Fibroblast of peridontal ligament (primary cell): ENCODE measurements around the gene EXT2.

ENCODE experiments used
- DNase-seq: peaks from one replicate; pipeline ENCODE4 v3.0.0-alpha.2; 2010; ENCODE audit errors: extremely low read depth

EXT2 gene

DNA sequence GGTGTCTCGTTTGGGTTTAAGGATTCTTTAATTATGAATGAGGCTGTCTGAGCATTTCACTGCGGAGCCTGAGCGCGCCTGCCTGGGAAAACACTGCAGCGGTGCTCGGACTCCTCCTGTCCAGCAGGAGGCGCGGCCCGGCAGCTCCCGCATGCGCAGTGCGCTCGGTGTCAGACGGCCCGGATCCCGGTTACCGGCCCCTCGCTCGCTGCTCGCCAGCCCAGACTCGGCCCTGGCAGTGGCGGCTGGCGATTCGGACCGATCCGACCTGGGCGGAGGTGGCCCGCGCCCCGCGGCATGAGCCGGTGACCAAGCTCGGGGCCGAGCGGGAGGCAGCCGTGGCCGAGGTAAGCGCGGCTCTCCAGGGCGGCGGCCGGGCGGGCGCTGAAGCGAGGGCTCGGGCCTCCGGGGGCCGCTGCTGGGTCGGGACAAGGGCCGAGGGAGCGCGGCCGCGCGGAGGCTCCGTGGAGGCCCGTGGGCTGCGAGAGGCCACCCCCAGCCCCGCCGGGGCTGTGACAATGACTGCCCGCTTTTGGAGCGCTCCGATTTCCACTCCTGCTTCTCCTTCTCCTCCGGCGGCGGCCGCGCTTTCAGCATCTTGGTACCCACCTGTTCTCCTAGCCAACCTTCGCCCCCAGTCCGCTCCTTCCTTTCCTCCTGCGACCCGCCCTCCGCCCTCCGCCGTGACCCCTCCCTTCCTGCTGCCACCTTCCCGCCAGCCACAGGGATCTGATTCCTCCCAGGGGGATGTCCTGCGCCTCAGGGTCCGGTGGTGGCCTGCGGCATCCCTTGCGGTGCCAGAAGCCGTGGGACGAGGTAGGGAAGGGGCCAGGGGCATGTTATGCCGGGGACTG is at the start of gene EXT2:
TSS of gene EXT2 (plus strand) at position 173 of the 854 bp plus-strand sequence. CDS start 12,035 bp downstream, outside the sequence.
- DNase-seq, result peak; percentile 77

DNA sequence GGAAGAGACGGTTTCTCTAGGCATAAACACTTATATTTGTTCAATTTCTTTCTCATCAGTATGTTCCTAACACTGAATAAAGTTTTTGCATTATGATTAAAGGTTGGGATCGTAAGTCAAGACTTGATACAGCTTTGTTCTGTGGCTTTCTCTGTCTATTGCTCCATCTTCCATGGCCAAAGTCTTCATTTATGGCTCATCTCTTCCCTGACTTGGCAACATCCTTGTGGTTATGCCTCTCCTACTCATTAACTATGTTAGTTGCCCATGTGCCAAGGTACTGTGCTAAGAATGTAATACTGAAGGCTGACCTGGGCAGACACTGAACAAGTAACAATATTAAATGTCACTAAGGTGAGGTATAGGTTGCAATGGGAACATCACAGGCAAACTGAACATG is 49.3 kb upstream of the EXT2 start:
- no peak for DNase-seq

DNA sequence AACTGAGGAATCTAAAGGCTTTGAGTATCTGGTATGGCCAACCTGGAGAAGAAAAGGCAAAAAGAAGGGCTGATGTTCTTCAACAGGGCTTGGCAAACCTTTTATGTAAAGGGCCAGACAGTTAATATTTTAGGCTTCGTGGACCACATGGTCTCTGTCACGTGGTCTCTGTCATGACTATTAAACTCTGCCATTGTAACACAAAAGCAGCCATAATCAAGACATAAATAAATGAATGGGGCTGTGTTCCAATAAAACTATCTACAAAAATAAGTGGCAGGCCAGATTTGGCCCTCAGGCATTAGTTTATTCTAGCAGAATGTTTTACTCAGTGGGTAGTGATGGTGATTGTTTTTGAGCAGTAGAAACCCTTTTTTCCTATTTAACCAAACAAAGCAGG is 48.2 kb upstream of the EXT2 start:
- DNase-seq, result no peak

DNA sequence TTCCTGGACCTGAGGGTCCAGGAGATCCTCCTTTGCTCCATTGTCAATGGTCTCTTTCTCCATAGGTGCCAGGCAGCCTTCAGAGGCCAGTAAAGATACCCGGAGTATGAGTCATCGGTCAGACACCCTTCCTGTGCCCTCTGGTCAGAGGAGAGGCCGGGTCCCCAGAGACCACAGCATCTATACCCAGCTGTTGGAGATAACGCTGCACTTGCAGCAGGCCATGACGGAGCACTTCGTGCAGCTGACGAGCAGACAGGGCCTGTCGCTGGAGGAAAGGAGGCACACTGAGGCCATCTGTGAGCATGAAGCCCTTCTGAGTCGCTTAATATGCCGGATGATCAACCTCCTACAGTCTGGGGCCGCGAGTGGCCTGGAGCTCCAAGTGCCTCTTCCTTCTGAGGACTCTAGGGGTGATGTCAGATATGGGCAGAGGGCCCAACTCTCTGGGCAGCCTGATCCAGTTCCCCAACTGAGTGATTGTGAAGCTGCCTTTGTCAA is 47.5 kb upstream of the EXT2 start, which contains the start of gene ACCSL:
TSS of gene ACCSL (plus strand) at position 51 of the 501 bp plus-strand sequence. CDS start at position 107, 56 bp downstream.
- no peak for DNase-seq

DNA sequence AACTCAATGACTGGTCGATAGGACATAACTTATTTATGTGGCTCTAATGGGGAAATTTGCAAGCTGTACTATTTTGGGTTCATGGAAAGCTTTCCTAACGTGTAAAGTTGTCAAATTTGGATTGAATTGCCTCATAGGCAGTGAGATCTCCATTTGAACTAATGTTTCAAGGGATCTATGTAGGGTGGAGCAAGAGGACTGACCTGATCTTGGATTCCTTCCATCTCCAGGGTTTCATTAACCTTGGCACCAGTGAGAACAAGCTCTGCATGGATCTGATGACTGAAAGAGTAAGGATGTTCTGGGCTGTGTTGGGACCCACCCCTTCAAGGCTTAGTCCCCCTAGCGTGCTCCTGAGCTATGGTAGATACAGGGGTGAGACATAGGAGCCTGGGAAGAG is 45.6 kb upstream of the EXT2 start:
- DNase-seq, result no peak

DNA sequence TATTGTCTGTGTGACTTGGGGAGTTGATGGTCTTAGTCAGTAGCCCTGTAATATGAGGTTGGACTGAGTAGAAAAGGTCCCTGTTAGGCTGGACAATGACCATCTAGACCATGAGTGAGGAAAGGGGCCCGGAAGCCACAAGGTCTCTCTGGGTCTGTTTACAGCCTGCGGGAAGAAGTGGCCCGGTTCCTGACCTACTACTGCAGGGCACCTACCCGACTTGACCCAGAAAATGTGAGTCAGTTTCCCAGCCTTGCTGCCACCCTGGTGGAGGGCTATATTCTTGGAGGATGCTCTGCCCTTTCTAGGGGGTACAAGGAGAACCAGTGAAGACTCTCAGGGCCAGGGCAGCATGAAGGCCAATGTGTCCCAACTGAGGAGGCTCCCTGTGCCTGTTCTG is 44.3 kb upstream of the EXT2 start:
- DNase-seq, result no peak

DNA sequence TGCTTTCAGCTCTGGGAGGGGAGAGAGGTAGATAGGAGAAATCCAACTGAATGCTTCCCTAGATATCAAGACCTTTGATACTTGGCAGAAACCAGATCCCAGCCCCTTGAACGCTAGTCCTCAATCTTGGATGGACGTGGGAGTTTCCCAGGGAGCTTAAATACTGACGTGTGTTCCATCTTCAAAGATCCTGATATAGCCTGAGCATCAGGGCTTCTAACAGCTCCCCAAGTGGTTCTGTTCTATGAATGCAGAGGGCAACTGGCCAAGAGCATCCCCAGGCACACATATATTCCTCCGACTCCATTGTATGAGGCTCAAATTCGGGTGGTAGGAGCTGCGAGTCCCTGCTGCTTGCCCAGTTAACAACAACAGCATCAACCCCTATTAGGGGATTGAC is 38.1 kb upstream of the EXT2 start:
- no peak for DNase-seq

DNA sequence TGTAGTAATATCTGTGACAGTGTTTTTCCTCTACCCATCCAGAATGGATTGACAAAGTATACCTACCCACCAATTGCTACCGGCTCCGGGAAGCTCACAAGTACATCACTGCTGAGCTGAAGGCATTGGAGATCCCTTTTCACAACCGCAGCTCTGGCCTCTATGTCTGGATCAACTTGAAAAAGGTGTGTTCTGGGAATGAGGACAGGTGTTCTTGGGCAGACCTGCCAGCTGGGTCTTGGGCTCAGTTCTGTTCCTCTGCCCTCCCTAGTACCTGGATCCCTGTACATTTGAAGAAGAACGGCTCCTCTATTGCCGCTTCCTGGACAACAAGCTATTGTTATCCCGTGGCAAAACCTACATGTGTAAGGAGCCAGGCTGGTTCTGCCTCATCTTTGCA is 37.2 kb upstream of the EXT2 start:
- no peak for DNase-seq

DNA sequence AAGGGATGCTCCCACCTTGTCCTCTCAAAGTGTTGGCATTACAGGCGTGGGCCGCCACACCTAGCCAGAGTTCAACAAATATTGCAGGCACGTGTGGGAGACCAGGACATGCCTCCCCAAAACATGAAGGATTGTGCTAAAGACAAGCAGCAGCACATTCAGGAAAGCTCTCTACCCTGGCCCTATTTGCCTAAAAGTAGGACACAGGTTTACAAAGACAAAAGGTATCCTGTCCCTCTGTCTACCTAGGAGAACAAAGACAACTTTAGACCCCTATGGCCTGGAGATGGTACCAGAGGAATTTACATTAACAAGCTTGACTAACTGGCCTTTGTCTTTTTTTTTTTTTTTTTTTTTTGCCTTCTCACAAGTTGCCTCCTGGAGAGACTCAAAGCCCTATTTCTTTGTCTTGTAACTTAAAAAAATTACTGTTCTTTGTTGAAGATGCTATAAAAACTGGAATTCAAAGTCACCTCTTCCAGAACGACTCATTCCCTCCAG is 30.3 kb upstream of the EXT2 start:
- DNase-seq, result no peak

DNA sequence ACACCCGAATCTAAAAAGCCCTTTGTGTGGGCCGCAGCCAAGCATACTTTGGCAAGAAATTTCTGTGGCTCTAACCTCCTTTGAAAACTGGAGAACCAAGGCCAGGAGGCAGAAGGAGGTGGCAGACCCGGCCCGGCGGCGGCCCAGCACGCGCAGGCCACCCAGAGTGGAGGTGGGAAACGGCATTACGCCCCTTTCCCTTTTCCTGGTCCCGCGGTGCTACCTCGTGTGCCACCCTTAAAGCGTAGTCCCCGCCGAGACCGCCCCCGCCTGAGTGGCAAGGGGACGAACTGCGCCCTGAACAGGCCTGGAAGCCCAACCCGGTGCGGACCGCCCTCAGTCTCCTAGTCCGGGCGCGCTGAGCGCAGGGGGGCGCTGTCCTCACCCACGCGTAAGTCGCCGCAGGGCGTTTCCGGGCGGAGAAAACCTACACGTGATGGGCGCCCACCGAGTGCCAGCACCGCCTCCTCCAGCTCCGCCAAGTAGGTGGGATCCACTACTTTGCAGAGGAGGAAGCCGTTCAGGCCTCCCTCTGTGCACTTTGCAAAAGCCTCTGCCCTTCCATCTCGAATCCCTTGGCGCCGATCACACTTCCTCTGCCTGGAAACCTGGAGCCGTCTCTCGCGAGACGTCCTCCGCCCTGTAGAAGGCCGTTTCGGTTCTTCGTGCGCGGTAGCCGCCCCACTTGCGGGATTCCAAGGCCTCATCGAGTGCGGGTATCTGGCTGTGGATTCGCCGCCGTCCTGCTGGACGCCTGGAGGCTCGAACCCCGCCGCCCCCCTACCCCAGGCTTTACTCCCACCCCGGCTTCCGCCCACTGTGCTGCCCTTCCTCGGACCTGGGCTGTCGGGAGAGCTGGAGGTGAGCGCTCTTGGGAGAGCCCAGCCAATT is 29.4 kb upstream of the EXT2 start, which contains the start of gene ACCS:
TSS of gene ACCS (plus strand) at position 430 of the 891 bp plus-strand sequence. CDS start 1,358 bp downstream, outside the sequence.
- DNase-seq, result peak; percentile 94

DNA sequence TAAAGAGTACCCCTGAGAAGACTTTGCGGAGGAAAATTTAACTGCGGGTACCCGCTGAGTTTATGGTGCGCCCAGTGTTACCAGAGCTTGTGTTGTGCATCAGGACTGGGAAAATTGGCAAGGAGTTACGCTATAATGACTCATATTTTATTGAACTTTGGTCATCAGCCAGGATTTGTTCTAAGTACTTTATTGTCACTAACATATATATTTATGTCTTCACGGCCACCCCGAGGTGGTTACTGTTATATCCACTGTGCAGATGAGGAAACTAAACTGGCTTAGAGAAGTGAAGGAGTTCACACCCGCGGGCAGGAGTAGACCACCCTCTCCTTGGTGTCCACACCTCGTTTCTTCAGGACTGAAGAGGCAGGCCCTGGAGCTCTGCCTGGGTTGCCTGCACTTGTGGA is 28.7 kb upstream of the EXT2 start:
- DNase-seq, result peak; percentile 76

DNA sequence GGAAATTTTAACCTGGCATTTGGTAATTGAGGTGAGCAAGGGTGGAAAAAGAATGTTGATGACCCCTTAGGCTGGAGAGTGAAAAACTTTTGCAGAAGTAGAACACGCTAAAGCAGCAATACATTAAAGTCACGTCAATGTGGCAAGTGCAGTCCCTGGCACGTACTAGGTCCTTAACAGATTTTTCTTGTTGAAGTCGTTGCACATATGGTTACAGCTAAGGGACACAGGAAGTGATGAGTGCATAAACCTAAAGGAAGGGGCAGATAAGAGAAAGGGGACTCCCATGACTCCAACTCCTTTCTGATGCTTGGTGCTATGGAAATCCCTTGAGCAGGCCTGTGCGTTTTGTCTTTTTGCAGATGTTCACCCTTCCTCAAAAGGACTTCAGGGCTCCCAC is 28.2 kb upstream of the EXT2 start:
- no peak for DNase-seq

DNA sequence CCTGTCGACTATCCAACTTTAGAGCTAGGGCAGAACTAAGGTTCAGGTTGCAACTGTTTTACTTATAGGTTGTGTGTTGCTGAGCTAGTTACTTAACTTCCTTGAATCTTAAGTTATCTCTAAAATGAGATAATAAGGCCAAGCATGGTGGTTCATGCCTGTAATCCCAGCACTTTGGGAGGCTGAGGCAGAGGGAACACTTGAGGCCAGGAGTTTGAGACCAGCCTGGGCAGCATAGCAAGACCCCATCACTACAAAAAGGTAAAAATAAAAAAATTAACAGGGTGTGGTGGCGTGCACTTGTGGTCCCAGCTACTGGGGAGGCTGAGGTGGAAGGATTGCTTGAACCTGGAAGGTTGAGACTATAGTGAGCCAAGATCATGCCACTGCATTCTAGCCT is 27.3 kb upstream of the EXT2 start:
- no peak for DNase-seq

DNA sequence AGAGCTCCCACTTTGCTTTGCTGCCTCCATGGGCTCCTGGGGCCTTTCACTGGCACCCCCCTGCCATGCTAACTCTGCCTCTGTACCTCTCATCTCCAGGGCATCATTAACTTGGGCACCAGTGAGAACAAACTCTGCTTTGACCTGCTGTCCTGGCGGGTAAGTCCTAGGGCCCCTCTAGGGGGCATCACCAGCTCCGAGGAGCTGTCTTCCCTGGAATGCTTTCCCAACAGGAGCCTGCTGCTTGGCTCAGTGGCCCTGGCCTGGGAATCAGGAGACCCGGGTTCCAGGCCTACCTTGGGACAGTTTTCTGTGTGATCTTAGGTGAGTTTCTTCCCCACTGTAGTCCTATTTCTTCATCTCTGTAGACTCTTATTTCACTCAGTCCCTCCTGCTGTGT is 24.3 kb upstream of the EXT2 start:
- no peak for DNase-seq

DNA sequence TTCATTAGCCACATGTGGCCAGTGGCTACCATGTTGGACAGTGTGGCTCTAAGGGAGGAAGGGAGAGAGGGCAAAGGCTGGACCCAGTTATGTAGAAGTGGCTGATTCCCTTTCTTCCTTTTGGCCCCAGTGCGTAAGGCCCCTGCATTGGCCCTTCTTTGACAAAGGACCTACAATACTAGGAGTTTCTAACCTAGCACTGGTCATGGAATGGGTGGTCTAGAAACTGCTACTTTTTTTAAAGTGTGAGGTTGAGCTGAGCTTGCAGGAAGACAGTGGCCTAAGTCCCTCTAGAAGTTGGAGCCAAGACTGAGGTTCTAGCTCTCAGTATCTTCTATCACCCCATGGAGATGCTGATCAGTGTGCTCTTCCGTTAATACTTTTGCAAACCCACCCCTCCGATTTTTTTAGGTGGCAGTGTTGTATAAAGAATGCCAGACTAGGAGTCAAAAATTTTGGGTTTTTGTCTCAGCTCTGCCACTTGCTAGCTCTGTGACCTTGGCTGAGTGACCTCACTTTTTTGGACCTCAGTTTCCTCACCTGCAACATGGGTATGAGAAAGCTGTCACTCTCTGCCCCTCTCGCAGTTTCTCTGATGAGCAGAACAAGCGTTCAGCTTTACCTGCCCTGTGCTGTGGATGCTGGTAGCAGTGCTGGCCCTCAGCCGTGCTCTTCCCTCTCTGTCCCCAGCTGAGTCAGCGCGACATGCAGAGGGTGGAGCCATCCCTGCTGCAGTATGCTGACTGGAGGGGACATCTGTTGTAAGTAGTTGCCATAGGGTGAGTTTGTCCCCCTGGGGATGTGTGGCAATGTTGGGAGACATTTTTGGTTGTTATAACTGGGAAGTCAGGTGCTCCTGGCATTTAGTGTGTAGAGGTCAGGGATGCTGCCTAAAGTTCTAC is 22.5 kb upstream of the EXT2 start:
- DNase-seq, result no peak

DNA sequence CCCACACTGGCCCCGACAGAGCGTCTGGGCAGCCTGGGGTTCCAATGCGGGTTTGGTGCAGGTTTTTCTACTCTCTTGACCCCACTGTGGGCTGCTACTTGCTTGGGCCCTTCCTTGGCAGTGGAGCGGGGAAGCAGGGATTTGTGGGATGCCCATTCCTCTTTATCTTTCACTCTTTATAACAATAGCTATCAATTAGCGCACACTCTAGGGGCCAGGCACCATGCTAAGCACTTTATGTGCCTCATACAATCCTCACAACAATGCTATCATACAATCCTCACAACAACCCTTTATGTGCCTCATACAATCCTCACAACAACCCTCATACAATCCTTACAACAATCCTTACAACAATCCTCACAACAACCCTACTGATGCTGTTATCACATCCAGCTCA is 16.7 kb upstream of the EXT2 start:
- DNase-seq, result no peak

DNA sequence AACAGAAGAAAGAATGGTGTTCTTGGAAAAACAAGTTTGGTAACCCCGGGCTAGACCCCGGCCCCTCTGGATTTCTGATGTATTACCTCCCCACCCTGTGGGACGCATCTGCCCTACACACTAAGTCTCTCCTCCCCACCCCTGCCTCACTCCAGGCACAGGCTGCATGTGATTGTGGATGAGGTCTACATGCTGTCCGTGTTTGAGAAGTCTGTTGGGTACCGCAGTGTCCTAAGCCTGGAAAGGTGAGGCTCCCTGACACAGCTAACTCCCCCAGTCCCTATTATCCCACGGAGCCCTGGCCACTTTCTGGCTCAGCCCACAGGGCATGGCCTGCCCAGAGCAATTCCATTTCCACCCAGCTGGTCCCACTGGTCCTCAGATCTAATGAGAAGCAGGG is 16.1 kb upstream of the EXT2 start:
- no peak for DNase-seq

DNA sequence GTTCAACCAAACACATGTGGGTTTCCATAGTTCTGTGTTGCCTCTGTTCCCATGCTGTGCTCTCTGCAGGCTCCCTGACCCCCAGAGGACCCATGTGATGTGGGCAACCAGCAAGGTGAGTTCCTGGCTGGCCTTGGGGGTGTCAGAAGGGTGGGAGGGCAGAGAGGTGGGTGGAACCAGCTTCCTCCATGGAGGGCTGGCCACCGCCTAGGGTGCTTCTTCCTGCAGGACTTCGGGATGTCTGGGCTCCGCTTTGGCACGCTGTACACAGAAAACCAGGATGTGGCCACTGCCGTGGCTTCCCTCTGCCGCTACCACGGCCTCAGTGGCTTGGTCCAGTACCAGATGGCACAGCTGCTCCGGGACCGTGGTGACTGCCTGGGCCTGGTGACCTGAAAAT is 14.5 kb upstream of the EXT2 start:
- DNase-seq, result no peak

DNA sequence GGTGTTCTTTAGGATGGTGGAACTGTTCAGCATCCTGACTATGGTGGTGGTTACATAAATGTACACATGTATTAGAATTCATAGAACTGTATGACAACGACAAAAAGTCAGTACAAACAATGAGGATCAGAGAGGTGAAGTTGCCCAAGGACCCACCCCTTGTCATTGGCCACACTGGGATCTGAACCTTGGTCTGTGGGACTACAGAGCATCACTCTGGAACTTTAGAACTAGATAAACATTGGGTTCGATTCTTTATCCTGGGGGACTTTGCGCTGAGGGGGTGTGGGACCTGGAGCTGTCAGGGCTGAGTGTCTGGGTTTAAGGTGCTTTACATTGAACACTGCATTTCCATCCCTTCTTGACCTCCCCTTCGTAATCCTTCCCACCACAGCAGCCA is 12.8 kb upstream of the EXT2 start:
- no peak for DNase-seq

DNA sequence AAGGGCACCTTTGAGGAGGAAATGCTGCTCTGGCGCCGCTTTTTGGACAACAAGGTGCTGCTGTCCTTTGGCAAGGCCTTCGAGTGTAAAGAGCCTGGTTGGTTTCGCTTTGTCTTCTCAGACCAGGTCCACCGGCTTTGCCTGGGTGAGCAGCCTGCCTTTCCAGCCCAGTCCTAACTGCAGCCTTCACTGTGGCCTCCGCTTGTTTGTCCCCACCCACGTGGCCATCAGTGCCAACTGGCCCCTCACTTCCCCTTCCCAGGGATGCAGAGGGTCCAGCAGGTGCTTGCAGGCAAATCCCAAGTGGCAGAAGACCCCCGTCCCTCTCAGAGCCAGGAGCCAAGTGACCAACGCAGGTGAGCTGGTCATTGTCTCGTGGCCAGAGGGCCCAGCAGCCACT is 12.0 kb upstream of the EXT2 start:
- no peak for DNase-seq

DNA sequence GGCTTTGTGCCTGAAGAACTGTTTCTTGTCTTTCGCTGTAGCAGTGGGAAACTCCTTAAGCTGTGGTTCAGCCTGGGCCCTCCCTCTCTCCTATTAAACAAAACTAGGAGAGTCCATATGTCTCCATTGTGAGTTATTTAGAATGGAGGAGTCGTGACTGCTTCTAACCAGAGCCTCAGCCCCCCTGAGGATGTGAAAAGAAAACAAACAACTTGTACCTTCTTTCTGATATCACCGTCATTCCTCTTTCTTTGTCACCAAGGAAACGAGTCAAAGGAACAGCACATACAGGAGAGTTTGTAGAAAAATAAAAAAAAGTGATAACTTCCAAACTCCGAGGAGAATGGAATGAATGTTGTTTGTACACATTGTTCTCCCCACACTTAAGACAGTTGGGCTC is 11.6 kb upstream of the EXT2 start:
- DNase-seq, result no peak
